Glomerular visceral epithelial cell (primary cell): ENCODE data around the gene RPL28.

Experiments used
- DNase-seq: peaks from one replicate; pipeline ENCODE4 v3.0.0-alpha.2; 2016; ENCODE audit errors: extremely low spot score

RPL28 gene

DNA sequence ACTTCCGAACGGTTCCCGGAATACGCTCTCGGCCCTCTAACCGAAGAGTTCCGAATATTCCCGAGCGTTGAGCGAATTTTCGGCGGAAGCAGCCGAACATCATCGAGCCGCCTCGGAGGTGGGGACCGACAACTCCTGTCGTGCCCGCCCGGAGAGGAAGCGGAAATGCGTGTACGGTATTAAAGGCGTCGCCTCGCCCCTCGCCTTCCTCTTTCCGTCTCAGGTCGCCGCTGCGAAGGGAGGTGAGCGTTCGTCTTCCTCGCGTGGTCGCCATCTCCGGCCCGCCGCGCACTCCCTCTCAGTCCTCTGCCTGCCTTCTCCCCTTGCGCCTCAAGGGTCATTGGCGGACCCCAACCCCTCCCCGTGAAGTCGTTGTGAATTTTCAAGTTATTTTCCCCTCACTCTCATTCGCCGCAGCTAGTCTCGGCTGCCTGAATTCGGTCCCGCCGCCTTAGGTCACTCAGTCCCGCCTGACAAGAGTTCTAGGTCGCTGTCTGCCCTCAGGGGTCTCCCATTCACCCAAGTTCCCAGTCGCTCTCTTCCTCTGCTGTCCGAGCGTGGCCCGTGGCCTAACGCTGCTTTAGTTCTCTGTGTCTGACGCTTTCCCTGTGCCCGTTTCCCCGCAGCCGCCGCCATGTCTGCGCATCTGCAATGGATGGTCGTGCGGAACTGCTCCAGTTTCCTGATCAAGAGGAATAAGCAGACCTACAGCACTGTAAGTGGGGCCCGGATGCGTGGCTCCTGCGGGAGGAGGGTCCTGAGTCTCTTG is at the start of gene RPL28:
RPL28 (plus strand) TSS at position 209 of the 769 bp plus-strand sequence; CDS start at position 635, 426 bp downstream.
- DNase-seq = peak; percentile 99

GRCh38 chr19:55336101-55336500 is 49.6 kb upstream of the RPL28 start:
- no peak for DNase-seq

DNA sequence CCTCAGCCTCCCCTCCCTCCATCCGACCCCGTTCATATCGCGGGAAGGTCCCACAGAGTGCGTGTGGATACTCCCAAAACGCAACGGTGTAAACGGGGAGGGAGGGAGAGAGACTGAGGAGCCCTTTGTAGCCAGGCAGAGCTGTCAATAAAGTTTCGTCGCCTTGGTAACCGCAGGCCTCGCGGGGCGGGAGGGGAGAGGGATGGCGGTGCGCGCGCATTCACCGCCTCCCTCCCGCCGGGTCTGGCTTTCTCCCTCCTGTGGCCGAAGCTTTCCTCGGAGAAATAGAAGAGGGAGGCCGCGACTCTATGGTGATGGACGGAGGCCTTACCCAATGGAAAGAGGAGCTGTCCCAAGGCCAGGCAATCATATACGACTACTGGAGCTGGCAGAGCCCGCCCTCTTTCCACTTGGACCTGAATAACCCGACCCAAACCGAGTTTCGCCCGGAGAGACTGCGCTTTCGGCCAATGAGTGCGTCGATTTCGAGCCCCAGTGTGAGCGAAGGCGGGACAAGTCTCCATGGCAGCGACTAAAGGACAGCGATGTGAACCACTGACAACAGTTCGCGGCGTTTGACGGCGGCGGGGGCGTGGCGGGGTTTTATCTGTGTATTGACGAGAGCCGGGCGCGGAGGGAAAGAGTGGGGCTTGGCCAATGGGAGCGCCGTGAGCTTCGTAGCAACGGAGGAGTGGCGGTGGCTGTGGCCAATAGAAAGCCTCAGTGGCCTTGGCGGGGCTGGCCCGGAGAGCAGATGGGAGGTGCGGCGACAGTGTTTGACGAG is 46.4 kb upstream of the RPL28 start, which contains the start of gene KMT5C:
KMT5C (plus strand) TSS at position 772 of the 784 bp plus-strand sequence. CDS start 2,061 bp downstream, outside the sequence.
- DNase-seq = peak; percentile 100

DNA sequence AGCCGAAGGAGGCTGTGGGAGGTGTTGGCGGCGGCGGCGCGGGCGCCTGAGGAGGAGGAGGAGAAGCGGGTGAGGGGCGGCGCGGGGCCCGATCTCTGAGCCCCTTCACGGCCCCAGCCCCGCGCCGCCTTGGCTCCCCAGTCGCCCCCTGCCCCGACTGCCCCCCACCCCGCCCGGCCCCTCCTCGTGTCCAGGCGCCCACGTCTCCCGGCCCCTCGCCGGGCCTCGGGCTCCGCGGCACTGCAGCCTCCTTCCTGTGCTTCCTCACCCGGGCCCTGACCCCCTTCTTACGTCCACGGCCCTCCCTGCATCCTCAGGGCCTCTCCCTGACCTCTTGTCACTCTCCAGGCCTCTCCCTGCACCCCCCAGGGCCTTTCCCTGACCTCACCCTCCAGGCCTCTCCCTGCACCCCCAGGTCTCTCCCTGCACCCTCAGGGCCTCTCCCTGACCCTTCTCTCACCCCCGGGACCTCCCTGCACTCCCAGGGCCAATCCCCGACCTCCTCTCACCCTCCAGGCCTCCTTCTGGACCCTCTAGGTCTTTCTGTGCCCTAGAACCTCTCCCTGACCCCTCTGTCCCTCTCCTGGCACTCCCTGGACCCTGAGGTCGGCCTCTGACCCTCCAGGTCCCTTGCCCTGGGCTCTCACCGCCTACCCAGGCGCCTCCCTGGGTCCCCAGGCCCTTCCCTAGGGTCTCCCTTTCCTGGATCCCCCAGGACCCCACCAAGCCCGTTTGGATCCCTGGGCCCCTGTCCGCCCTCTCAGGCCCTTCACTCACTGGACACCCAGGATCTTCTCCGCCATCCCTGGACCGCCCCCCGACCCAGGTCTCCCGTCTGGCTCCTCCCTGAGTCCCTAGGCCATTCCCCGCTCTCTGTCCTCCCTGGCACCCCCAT is 45.6 kb upstream of the RPL28 start:
- DNase-seq = no peak

DNA sequence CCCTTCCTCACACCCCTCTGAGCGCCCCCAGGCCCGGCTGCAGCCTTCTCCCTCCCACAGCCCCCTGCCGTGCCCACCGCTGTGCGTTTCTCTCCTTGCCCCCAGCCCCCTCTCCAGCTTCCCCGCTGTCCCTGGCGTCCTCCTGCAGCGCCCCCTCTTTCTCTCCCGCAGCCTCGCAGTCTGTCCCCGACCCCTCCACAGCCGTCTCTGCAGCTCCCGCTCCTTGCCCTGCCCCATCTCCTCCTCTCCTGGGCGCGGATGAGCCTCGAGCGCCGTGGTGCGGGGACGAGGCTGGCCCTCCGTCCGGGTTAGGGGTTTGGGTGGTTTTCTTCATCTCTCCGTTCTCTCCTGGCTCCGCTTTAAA is 45.0 kb upstream of the RPL28 start:
- DNase-seq = no peak

DNA sequence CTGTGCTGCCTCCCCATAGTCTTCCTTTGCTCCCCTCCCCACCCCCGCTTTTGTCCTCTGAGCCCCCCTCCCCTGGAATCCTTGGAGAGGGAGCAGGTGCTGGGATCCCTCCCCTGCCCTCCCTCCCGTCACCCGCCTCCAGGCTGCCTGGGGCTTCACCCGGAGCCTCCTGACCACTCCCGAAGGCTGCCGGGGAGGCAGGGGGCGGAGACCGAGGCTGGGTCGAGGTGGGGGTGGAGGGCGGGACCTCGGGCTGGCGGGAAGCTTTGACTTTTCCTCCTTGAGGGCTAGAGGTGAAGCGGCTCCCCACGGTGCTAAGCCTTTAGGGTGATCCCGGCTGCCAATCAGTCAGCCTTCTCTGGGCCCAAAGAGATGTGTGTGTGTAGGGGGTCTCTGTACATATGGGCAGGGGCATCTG is 44.6 kb upstream of the RPL28 start:
- peak; percentile 76 for DNase-seq

DNA sequence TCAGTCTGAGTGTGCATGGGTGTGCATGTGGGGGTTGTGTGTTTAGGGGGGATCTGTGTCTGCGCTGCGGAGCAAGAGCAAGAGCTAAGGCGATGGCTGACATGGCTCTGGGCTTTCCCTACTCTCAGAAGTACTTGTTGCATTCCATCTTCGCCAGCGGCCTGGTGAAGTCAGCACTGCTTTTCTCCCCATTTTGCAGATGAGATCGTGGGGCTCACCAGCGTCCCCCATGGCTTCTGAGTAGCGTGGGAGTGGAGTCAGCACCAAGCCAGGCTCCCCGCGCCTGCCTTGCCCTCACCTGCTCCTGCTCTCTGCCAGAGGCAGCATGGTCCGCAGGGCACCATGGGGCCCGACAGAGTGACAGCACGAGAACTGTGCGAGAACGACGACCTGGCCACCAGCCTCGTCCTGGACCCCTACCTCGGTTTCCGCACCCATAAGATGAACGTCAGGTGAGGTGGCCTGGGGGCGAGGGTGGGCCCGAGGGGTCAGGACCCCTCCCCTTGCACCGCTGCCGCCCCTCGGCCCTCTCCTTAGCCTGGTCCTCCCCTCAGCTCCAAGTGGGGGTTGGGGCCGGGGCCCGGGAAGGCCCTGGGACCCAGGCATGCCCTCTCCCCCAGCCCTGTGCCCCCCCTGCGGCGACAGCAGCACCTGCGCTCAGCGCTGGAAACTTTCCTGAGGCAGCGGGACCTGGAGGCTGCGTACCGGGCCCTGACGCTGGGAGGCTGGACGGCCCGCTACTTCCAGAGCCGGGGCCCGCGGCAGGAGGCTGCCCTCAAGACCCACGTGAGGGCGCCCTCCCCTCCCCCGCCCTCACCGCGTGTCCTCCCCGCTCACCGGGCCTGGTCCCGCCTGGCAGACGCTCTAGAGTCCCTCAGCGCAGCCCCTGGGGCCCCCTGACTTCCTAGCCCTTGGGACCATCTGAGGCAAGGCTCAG is 43.9 kb upstream of the RPL28 start:
- no peak for DNase-seq

- DNase-seq = peak; percentile 50
Measured at GRCh38 chr19:55344444-55344843, 41.3 kb upstream of the RPL28 start.

- no peak for DNase-seq
Measured at GRCh38 chr19:55345101-55345817, 40.5 kb upstream of the RPL28 start.

DNA sequence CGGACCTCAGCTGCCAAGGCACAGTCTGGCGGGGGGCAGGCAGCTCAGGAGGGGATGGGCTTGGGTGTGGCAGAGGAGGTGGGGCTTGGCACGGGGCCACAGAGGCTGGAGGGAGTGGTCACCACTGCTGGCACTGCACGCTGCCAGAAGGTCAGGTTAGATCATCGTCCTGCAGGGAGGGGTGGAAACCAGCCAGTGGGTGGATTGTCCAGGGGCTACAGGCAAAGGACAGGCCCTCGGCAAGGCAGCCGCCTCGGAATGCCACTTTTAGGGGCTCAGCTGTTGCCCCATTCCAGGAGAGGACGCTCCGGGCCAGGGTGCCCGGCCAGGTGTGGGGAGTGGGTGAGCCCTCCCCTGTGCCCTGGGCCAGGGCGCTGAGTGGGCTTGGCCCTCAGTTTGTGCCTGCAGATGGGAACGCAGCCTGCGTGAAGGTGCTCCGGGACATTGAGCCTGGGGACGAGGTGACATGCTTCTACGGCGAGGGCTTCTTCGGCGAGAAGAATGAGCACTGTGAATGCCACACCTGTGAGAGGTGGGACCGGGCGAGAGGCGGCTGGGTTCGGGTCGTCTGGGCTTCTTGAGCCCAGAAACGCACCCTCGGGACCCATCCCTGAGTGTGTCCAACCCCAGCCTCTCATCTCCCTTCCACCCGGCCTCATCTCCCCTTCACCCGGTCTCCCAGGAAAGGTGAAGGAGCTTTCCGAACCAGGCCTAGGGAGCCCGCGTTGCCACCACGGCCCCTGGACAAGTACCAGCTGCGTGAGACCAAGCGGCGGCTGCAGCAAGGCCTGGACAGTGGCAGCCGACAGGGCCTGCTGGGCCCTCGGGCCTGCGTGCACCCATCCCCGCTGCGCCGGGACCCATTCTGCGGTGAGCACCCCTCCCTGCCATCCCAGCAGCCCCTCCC is 39.7 kb upstream of the RPL28 start:
- peak; percentile 46 for DNase-seq

DNA sequence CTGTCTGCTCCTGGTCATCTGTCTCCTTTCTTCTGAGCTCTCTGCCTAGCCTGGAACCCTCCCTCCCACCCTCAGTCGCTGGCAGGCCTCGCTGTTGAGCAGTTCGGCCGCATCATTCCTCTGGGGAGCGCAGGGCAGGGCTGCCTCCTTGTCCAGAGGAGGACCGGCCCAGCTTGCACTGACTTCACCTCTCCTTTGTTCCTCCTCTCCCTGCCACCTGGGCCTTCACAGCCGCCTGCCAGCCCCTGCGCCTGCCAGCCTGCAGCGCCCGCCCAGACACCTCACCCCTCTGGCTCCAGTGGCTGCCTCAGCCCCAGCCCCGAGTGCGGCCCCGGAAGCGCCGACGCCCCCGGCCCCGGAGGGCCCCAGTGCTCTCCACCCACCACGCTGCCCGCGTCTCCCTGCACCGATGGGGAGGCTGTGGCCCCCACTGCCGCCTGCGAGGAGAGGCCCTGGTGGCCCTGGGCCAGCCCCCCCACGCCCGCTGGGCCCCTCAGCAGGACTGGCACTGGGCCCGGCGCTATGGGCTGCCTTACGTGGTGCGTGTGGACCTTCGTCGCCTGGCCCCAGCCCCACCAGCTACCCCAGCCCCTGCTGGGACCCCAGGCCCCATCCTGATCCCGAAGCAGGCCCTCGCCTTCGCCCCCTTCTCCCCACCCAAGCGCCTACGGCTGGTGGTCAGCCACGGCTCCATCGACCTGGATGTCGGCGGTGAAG is 38.8 kb upstream of the RPL28 start:
- DNase-seq = no peak

DNA sequence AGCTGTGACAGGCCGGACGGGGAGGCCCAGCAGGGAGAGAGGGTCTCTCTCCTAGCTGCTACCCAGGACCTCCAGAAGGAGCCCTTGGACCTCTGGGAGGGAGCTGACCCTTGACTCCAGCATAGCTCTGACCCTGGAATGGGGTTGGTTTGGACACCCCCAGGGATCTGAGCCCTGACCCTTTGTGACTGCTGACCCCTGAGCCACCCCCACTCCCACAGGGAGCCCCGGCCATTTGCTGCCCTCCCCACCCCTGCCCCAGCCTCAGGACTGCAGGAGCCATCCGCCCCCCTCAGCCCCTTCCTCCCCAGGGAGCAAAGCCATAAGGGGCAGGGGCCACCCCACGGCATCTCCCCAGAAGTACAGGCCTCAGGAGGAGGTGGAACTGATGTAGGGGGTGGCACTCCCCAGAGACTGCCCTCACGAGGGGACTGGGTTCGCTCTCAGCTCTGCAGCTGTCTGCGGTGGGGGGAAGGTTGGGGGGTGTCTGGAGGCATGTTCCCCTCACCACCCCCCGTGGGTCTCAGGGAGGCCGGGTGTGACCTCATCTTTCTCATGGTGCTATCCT is 38.2 kb upstream of the RPL28 start:
- no peak for DNase-seq

GRCh38 chr19:55348317-55349034 is 37.3 kb upstream of the RPL28 start:
- DNase-seq = no peak

GRCh38 chr19:55350620-55351315 is 35.0 kb upstream of the RPL28 start:
- DNase-seq = no peak

DNA sequence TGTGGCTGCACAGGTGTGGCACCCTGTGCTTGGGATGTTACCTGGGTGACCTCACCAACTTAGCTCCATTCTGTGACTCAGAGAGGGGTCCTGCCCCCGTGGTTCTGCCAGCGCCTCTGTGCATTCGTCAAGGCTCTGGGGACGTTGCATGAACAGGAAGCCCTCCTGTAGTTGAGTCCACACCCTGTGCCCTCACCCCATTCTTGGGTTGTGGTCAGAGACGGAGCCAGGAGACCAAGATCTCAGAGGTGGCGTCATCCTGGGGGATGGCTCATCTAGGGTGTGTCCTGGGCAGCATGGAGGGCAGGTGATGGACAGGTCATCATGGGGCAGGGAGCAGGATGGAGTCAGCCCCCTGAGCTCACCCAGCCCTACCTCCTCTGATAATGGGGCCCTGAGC is 33.7 kb upstream of the RPL28 start:
- DNase-seq = no peak

GRCh38 chr19:55352549-55353145 is 33.1 kb upstream of the RPL28 start:
- DNase-seq = no peak
